Endothelial cell of hepatic sinusoid (primary cell): ENCODE results near the gene RAP1B.
"Not testable (repeated sequence)": the region's sequence is repeated elsewhere in the genome, so short reads cannot be mapped to it uniquely, and the experiment has no call there.

Experiments used
- in situ Hi-C: cut with HindIII; loops from 2 replicates; pipeline ENCODE4 v1.10.0; 2017; ENCODE audit warnings: low sequenced_read_pairs

The RAP1B gene

DNA sequence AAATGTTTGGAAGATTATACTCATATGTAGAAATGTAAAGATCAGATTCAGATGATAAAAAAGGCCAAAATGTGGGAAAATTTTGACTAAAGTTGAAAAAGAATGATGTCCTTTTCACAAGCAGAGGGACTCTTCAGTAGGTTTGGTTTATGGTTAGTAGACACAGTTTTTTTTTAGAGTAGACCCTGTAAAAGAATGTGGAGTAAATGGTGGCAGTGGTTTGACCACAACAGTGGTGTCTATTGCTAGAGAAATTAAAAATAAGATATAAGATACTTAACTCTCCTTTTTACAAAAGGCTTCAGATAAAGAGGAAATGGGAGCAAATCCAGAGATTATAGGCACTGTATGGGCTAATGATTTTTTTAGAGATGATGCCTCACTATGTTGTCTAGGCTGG is 21.8 kb downstream of the RAP1B start:
- in situ Hi-C loops = no loop called here

DNA sequence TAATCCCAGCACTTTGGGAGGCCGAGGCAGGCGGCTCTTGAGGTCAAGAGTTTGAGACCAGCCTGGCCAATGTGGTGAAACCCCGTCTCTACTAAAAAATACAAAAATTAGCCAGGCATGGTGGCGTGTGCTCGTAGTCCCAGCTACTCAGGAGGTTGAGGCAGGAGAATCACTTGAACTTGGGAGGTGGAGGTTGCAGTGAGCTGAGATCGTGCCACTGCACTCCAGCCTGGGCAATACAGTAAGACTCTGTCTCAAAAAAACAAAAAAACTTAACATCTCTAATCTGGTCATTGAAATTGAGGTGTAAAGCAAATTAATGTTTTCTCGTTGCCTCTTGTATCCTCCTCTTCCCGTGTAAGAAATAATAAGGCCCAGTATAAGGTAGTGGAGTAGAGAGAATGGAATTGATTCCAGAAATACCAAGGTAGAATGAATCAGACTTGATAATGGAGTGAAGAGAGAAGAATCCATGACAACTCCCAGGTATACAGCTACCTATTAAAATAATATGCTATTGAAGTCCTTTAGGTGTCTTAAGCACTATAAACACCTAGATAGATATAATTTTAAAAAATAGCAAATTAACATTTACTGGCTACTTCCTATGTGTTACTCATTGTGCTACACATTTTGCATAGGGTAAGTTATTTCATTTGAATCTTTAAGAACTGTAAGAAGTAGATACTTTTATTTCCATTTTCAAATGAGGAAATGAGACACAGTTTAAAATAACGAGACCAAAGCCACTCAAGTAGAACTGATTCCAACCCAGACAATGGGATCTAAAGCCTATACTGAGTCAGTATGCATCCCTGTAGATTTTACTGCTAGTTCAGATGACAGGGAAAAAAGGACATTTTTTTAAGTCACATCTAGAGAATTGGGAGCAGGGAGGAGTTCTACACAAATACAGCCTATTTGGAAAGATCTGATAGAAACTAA is 23.2 kb downstream of the RAP1B start:
- in situ Hi-C loops = no loop called here

DNA sequence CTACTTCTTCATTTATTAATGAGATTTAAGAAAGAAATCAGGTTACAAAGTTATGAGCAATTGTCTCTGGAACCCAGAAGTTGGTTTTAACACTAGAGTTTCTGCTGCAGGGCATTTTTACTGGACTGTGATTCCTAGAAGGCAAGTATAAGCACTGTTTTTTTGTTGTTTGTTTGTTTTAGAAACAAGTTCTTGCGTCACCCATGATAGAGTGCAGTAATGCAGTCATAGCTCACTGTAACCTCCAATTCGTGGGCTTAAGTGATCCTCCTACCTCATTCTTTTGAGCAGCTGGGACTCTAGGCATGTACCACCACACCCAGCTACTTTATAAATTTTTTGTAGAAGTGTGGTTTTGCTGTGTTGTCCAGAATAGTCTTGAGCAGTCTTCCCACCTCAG is 25.6 kb downstream of the RAP1B start:
- in situ Hi-C loops = no loop called here

DNA sequence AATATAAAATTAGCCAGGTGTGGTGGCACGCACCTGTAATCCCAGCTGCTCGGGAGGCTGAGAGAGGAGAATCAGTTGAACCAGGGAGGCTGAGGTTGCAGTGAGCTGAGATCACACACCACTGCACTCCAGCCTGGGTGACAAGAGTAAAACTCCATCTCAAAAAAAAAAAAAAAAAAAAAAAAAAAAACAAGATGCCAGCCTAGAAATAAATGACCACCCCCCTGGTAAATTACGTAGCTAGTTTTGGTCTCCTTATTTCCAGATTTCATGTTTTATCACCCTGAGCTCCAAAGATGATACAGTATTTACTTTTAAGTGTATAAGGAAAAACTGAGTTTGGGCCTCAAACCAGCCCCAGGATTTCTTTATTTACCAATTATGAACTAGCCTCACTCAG is 26.7 kb downstream of the RAP1B start:
- in situ Hi-C loops = not testable (repeated sequence)

DNA sequence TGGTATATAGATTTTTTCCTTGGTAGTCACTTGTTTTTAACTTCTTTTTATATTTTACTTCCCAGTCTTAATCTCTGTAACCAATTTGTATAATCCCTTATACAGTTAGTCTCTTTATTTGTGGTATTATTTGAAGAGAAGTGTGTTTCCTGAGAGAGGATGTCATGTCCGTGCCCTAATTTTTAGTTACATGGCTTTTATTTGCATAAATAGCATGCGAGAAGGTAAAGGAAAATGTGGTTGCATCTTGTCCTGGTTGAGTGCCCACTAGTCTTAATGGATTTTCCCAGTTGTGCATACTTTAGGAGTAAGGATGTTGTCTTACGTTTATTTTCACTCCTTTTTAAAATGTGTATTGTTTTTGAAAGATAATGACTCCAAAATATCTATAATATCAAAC is 27.5 kb downstream of the RAP1B start:
- in situ Hi-C loops = no loop called here

DNA sequence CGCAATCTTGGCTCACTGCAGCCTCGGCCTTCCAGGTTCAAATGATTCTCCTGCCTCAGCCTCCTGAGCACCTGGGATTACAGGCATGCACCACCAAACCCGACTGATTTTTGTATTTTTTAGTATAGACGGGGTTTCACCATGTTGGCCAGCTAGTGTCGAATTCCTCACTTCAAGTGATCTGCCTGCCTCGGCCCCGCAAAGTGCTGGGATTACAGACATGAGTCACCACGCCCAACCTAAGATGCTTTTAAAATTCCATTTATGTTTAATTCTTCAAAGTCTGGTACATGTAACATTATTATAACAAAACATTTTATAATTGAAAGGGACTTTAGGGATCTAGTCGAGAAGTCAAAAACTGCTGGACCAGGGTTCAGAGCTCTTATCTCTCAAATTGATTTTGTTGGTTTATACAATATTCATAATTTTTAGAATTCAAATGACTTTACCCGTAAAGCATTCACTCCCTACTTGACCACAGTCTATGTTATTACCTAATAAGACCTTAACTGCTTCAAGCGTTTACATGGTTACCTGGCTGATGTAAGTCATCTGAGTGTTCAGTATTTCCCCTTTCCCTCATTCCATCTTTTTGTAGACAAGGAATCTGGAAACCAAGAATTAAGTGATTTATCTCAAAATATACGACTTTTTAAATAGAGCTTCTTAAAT is 28.2 kb downstream of the RAP1B start:
- in situ Hi-C loops = no loop called here

DNA sequence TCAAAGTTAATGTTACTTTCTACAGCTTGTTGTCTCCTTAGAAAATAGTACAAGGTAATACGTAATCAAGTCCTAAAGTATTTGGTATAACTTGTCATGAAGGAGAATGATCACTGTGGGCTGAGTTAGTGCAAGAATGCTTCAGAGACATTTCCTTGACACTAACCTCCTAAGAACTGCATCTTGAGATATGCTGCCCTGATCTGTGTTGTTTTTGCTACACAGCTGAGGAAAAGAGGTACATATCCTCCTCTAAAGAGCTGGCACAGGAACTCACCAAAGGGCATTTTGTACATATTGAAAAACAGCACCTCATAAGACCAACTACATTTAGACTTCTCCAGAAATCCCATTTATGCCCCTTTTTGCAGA is 28.7 kb downstream of the RAP1B start:
- in situ Hi-C loops = no loop called here

DNA sequence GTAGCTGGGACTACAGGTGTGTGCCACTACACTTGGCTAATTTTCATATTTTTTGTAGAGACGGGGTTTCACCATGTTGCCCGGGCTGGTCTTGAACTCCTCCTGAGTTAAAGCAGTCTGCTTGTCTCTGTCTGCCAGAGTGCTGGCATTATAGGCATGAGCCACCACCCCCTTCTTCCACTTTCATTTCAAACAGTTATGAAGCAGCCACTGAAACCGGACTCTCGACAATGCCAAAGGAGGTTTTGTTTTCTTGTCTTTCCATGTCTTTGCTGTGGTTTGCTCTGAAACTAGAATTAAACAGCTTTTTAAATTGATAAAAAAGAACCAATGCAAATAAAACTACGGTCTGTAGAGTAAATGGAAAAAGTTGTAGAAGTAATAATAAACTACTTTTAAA is 30.4 kb downstream of the RAP1B start:
- in situ Hi-C loops = no loop called here

DNA sequence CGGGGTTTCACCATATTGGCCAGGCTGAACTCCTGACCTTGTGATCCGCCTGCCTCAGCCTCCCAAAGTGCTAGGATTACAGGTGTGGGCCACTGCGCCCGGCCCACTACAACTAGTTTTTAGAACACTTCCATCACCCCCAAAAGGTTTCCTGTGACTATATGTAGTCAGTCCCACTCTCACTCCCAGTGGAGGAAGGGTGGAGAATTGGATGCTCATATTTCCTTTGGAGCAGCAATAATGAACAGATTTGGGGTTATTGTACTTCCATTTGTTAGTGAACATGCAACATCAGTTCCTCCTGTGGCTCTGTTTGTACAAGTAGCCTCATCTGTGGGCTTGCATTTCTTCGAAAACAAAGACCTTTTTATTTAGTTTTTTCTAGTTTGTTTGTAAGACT is 35.8 kb downstream of the RAP1B start:
- in situ Hi-C loops = no loop called here

DNA sequence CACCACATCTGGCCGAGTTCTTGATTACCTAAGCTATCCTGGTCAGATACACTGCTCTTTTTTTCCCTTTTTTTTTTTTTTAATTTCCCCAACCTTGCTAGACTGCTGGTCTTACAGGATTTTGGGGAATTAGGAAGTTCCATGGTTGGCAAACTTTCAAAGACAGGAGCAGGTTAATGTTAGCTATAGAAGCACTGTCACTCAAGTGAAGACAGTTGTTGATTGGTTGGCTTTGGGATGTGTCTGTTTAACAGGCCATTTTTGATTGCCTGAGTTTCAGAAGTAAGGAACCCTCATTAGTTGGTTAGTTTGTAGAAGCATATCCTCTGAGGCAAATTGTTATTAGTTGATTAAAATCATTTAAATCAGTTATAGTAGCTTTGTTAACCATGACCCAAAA is 36.8 kb downstream of the RAP1B start:
- in situ Hi-C loops = no loop called here

DNA sequence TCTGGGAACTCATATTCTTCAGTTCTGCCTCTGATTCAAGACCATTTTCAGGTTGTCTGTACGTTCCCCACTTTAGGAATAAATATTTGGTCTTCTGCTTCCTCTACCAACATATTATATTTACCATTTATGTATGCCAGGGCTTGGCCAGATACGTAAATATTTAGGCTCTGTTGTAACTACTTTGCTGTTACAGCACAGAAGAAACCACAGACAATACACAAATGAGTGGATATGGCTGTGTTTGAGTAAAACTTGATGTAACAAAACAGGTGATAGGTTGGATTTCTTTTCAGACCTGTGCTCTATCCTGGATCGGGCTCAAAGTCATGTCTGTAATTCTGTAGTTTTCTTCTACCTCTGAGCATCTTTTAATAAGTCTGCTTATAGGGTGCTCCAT is 37.5 kb downstream of the RAP1B start:
- in situ Hi-C loops = no loop called here

DNA sequence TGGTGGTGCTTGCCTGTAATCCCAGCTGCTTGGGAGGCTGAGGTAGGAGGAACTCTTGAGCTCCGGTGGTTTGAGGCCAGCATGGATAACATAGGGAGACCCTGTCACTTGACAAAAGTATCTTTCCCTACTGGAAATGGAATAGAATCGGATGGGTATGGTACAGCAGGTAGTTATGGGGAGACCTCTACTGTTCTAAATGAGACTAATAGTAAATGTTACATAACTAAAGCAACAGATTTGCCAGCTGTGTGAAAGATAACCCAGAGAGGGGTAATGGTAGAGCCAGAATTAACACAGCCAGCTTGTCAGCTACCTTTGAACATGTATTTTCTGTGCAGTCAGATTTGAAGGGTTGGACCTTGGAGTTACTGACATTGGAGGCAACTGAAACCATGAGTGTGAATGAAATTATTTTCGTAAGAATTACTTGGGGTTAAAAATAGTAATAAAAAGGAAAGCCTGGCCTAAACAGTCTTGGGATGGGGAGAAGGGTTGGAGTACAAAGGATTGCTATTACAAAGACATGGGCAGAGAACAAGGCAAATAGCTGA is 54.4 kb downstream of the RAP1B start:
- in situ Hi-C loops = no loop called here

DNA sequence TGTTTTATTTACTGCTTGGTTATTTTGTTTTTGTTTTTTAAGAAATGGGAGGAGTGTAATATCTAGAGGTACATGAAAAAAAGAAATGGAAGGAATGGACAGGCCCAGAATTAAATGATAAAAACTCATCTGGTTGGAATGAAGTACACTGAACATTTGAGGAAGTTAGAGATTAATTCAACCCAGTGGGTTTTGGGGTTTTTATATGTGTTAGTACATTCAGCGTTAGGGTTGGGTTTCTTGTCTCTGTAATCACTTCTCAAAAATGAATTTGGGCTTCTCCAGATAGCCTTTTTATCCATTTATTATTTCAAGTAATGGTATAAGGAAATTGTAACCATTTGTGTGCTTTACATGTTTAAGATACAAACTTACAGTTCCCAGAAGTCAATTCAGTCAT is 56.6 kb downstream of the RAP1B start:
- in situ Hi-C loops = no loop called here

DNA sequence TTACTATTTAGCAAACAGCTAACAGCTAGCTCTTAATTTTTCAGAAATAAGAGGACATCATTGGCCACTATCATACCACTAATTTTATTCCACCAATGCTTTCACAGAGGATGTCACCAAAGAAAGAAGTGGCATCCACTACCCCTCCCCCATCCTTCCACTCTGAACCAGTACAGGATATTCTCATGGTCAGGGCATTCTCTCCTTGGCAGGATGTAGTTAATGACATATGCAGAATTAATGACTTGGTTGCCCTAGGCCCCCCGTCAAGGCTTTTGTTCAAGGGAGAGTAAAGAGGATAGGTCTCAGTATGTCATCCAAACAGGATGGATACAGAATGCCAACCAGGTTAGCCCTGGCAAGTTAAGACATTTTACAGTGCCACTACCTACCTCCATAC is 57.2 kb downstream of the RAP1B start:
- in situ Hi-C loops = no loop called here

DNA sequence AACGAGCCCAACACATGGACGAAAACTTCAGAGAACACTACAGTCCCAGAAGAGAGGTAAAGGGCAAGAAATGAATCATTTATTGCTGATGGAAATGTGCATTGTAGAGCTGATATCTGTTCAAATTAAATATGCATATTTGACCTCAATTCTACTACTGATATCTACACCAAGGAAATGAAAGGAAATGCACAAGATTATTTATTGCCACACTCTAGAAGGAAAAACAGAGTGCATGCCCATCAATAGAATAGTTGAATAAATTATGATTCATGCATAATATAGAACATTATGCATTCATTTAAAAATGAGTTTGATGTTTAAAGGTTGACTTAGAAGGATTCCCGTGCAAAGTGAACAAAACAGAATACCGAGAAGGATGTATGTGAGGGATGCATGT is 60.5 kb downstream of the RAP1B start:
- in situ Hi-C loops = no loop called here

DNA sequence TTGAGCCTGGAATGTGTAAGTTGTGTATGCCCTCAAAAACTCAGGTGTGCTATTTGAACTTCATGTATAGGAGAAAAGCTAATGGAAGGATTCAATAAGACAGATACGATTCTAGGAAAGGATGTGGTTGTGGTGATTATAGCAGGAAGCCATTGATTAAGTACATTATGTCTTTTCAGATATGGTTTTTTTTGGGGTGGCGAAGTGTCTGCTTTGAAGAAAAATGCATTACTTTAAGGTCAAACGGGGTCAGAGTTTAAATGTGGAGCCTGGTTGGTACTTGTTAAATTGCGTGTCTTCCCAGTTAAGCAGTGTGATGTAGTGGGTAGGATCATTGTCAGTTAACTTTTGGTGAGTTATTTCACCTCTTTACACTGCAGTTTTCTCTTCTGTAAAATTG is 63.1 kb downstream of the RAP1B start:
- in situ Hi-C loops = no loop called here

DNA sequence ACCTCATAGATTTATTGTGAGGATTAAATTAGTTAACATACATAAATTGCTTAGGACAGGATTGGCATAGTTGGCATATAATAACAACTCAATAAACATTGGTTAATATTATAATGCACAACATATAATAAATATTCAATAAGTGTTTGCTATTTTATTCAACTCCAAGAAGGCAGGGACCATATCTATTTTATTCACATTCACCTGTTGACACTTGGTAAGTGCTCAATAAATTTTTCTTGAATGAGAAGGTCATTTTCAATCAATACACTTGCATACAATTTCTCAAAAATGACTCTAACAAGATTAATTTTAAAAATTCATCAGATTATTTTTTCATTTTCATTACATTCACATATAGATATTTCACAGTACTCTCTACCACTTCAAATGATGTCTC is 63.7 kb downstream of the RAP1B start:
- in situ Hi-C loops = no loop called here

DNA sequence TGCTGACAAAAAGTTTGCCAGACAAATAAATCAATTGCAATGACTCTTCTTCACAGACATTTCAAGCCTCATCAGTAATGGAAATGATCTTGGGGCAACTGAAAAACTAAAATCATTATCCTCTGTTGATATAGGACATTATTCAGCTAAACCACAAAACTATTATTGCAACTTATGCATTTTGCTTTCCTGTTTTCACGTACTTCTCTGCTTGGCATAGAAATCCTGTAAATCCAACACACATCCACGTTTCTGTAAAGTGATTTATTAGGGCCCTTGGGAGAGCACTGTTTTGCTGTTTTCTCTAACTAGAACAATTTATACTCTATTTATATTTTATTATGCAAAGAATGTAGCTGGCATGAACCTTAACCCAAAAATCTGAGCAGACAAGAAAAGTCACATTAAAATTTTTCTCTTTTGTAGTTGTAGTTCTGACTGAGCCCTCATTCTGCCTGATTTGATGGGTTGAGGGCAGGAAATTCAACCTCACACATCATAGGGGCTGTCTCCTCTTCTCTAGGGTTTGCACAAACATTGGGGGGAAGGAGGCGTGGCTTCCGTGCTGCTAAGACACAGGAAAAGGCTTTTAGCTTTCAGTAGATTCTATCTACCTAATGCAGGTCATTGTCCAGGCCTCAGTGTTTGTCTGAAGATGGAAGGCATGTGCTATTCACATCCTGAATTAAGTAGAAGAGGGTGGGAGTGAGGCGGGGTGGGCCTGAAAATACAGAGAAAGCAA is 64.6 kb downstream of the RAP1B start:
- in situ Hi-C loops = no loop called here

DNA sequence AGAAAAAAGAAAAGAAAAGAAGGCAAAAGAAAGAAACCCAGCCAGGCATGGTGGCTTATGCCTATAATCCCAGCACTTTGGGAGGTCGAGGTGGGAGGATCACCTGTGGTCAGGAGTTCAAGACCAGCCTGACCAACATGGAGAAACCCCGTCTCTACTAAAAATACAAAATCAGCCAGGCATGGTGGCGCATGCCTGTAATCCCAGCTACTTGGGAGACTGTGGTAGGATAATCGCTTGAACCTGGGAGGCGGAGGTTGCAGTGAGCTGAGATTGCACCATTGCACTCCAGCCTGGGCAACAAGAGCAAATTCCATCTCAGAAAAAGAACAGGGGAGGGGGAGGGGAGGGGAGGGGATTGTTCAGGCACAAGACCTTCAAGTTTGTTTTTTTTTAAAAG is 66.2 kb downstream of the RAP1B start:
- in situ Hi-C loops = not testable (repeated sequence)

DNA sequence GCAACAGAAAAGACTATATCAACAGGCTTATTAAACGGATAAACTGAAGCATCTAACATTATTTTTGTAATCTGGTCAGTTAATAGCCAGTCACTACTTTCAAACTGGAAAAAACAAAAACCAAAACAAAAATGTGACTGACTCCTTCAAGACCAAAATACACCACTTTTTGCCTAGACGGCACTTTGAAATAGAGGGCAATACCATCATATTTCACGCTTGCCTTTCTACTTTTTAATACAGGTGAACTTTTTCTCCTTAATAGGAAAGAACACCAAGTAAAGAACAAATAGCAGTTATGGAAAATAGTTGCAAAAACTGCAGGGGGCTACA is 75.5 kb downstream of the RAP1B start:
- in situ Hi-C loops = no loop called here
